GM21619 (cell line): ENCODE measurements around the gene CLIC4.
"Not testable (repeated sequence)": the region's sequence is repeated elsewhere in the genome, so short reads cannot be mapped to it uniquely, and the experiment has no call there.

Experiments used
- ATAC-seq: cut with Tn5 transposase; IDR thresholded peaks from one replicate; pipeline ENCODE4 v1.9.1; 2021; ENCODE audit not compliant: unreplicated experiment

Gene CLIC4

GRCh38 chr1:24744911-24745710 lies at the start of gene CLIC4:
CLIC4 (plus strand) TSS chr1:24745447; CDS start chr1:24745554, 107 bp downstream.
- peak; percentile 66 for ATAC-seq

GRCh38 chr1:24696041-24696755 lies 49.0 kb upstream of the CLIC4 start:
- no peak for ATAC-seq

- ATAC-seq, result no peak
Measured at GRCh38 chr1:24696756-24697330, 48.4 kb upstream of the CLIC4 start.

GRCh38 chr1:24697453-24698001 lies 47.7 kb upstream of the CLIC4 start:
- not testable (repeated sequence) for ATAC-seq

- ATAC-seq, result not testable (repeated sequence)
Measured at GRCh38 chr1:24698326-24698725, 46.9 kb upstream of the CLIC4 start.

GRCh38 chr1:24699628-24700027 lies 45.6 kb upstream of the CLIC4 start:
- no peak for ATAC-seq

GRCh38 chr1:24702511-24703293 lies 42.5 kb upstream of the CLIC4 start:
- ATAC-seq, result no peak

- no peak for ATAC-seq
Measured at GRCh38 chr1:24704411-24705259, 40.6 kb upstream of the CLIC4 start.

GRCh38 chr1:24705260-24706073 lies 39.8 kb upstream of the CLIC4 start:
- ATAC-seq, result no peak

- not testable (repeated sequence) for ATAC-seq
Measured at GRCh38 chr1:24706074-24706389, 39.2 kb upstream of the CLIC4 start.

- no peak for ATAC-seq
Measured at GRCh38 chr1:24707687-24708086, 37.6 kb upstream of the CLIC4 start.

GRCh38 chr1:24708938-24709337 lies 36.3 kb upstream of the CLIC4 start:
- no peak for ATAC-seq

- ATAC-seq, result no peak
Measured at GRCh38 chr1:24709791-24710441, 35.3 kb upstream of the CLIC4 start.

- no peak for ATAC-seq
Measured at GRCh38 chr1:24711329-24711728, 33.9 kb upstream of the CLIC4 start.

- ATAC-seq, result no peak
Measured at GRCh38 chr1:24713176-24713575, 32.1 kb upstream of the CLIC4 start.

- ATAC-seq, result no peak
Measured at GRCh38 chr1:24713736-24714135, 31.5 kb upstream of the CLIC4 start.

GRCh38 chr1:24714859-24715520 lies 30.3 kb upstream of the CLIC4 start:
- no peak for ATAC-seq

GRCh38 chr1:24715658-24716057 lies 29.6 kb upstream of the CLIC4 start:
- no peak for ATAC-seq
